ENCODE measurements around the gene LACRT.

GRCh38 chr12:54660320-54660962 is 25.7 kb upstream of the LACRT start:
- TF ChIP-seq REST (IDR thresholded peaks at IDR 0.05; ENCODE audit: insufficient read depth in 1 of 2, low read depth in 2 of 2, low read length in 2 of 2) (no peak), FOXP2 (optimal IDR thresholded peaks at IDR 0.05; ENCODE audit: borderline replicate concordance, extremely low read depth, extremely low read length, insufficient read depth) (no peak)

Measured in PFSK-1 (cell line).